WTC11 (cell line): ENCODE results near the gene IPO11.

Experiments used
- ATF6 ChIP-seq: sonication (generic); formaldehyde crosslinking; IDR thresholded peaks from 2 replicates; pipeline ENCODE4 v1.8.1; 2023; ENCODE audit warnings: mild to moderate bottlenecking, missing genetic modification reagents
- CREM ChIP-seq: sonication (generic); formaldehyde crosslinking; IDR thresholded peaks from 2 replicates; pipeline ENCODE4 v1.8.1; 2022; ENCODE audit warnings: mild to moderate bottlenecking, missing genetic modification reagents, moderate library complexity
- CTCF ChIP-seq: fragments of 200-600 bp; IDR thresholded peaks from 2 replicates; pipeline ENCODE4 v1.8.0; 2022; ENCODE audit warnings: antibody characterized with exemption
- JAZF1 ChIP-seq: fragments of 250-450 bp; sonication (Bioruptor Pico); IDR thresholded peaks from 2 replicates; pipeline ENCODE4 v1.9.0; 2021; ENCODE audit warnings: moderate library complexity, mild to moderate bottlenecking, inconsistent platforms
- MAX ChIP-seq: sonication (generic); formaldehyde crosslinking; IDR thresholded peaks from 2 replicates; pipeline ENCODE4 v1.8.0; 2022; ENCODE audit warnings: mild to moderate bottlenecking, missing genetic modification reagents
- NFE2L1 ChIP-seq: sonication (generic); formaldehyde crosslinking; IDR thresholded peaks from 2 replicates; pipeline ENCODE4 v1.8.1; 2023; ENCODE audit warnings: missing genetic modification reagents
- NR1H2 ChIP-seq: sonication (generic); formaldehyde crosslinking; IDR thresholded peaks from 2 replicates; pipeline ENCODE4 v1.9.0; 2021; ENCODE audit warnings: mild to moderate bottlenecking, moderate library complexity, missing genetic modification reagents
- PRDM15 ChIP-seq: sonication (generic); formaldehyde crosslinking; IDR thresholded peaks from 2 replicates; pipeline ENCODE4 v1.8.0; 2022; ENCODE audit warnings: missing genetic modification reagents
- TCF7 ChIP-seq: sonication (generic); formaldehyde crosslinking; IDR thresholded peaks from 2 replicates; pipeline ENCODE4 v1.8.0; 2022; ENCODE audit warnings: mild to moderate bottlenecking, low read depth, missing genetic modification reagents, moderate library complexity
- USF1 ChIP-seq: sonication (generic); formaldehyde crosslinking; IDR thresholded peaks from 2 replicates; pipeline ENCODE4 v1.8.0; 2022; ENCODE audit warnings: mild to moderate bottlenecking, missing genetic modification reagents
- USF2 ChIP-seq: sonication (generic); formaldehyde crosslinking; IDR thresholded peaks from 2 replicates; pipeline ENCODE4 v1.8.1; 2023; ENCODE audit warnings: mild to moderate bottlenecking, missing genetic modification reagents, moderate library complexity

- TF ChIP-seq ATF6 (CRISPR knock-in tag) (no peak), CTCF (no peak), TCF7 (CRISPR knock-in tag) (no peak), USF2 (no peak), NFE2L1 (CRISPR knock-in tag) (no peak), PRDM15 (no peak), CREM (CRISPR knock-in tag) (no peak), JAZF1 (CRISPR knock-in tag) (no peak), MAX (CRISPR knock-in tag) (no peak), USF1 (no peak), NR1H2 (no peak)
Measured at GRCh38 chr5:62538017-62538942, 125.7 kb downstream of the IPO11 start.
